Body of pancreas (tissue), 4 donors: Measurements from ENCODE around the gene ZFP42. TPM values are rescaled to one million over a fixed set of nuclear protein-coding genes. Genes with fewer than 3 reads are reported as not detected.

Source experiments
- ATAC-seq: fragments of 150-250 bp; one replicate; pipeline ENCODE4 v1.9.1; 2016
- DNase-seq, 4 donors: peaks; one replicate each; pipeline ENCODE4 v3.0.0-alpha.2; 2019
- H3K27ac ChIP-seq, 4 donors: fragments of 200-600 bp; sonication (generic); 1 replicate in 3 of 4; 2 replicates in 1 of 4; pipeline versions ENCODE4 v1.5.1 to v1.6.1; 2016 to 2019; ENCODE audit warnings: mild to moderate bottlenecking in 1 of 4, mixed read lengths in 1 of 4, moderate library complexity in 1 of 4
- H3K27me3 ChIP-seq, 2 donors: fragments of 200-600 bp; sonication (generic); one replicate each; pipeline ENCODE4 v1.6.0; 2016; ENCODE audit warnings: mild to moderate bottlenecking in 1 of 2
- H3K36me3 ChIP-seq, 2 donors: fragments of 200-600 bp; sonication (generic); replicated peaks in 1 of 2; 2 replicates each; pipeline ENCODE4 v1.5.1; 2016; ENCODE audit warnings: low read depth in 2 of 2; ENCODE audit not compliant: insufficient read depth in 1 of 2
- H3K4me1 ChIP-seq: fragments of 200-600 bp; sonication (generic); one replicate; pipeline ENCODE4 v1.6.0; 2016
- H3K4me3 ChIP-seq, 2 donors: fragments of 200-600 bp; sonication (generic); 1 replicate in 1 of 2; 2 replicates in 1 of 2; pipeline ENCODE4 v1.5.1; 2016 to 2019
- H3K9me3 ChIP-seq, 3 donors: fragments of 200-600 bp; sonication (generic); 1 replicate in 2 of 3; 2 replicates in 1 of 3; pipeline ENCODE4 v1.5.1; 2016
- POLR2A ChIP-seq, 3 donors: fragments of 450-650 bp; IDR thresholded peaks; one replicate each; pipeline ENCODE4 v1.6.1; 2016; ENCODE audit warnings: antibody characterized with exemption in 3 of 3, mild to moderate bottlenecking in 2 of 3
- WGBS, 2 donors: methylation state at CpG; one replicate each; pipeline ENCODE4 v1.1.5; 2017; 5-methylcytosine and 5-hydroxymethylcytosine counted together
- intact Hi-C: fragments of 100-400 bp; cut with DNase I; formaldehyde crosslinking; loops from one replicate; pipeline ENCODE4 v1.15.1; 2023
- total RNA-seq, 2 donors: library from RNA; depleted of rRNA; stranded (reverse); fragments of >200 nt; gene quantifications; one replicate each; pipeline ENCODE4 v1.1.0, GENCODE V29; 2016
- TF ChIP-seq, protein P1 (sequence below), 7 experiments: fragments of 450-650 bp in 4 of 7; fragments of 200-600 bp in 3 of 7; sonication (generic) in 3 of 7; IDR thresholded peaks; one replicate each; pipeline ENCODE4 v1.5.1; 2016 to 2019; ENCODE audit warnings: antibody characterized with exemption in 7 of 7

ZFP42 gene
- total RNA-seq, 2 donors from 2014 or later = 0.26 TPM; not detected in 1

DNA sequence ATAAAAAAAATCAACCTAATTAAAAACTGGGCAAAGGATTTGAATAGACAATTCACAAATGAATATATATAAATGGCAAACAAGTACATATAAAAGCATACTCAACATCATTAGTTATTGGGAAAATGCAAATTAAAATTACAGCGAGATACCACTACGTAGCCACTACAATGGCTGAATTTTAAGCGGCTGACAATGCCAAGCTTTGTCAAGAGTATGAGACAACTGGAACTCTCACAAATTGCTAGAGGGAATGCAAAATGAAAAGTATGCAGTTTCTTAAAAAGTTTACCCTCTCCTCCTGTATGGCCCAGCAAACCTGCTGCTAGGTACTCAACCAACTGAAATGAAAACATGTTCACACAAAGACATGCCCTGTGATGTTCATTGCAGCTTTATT, 34.8 kb downstream of the ZFP42 start:
- no peak for TF ChIP-seq POLR2A (IDR thresholded peaks at IDR 0.05)
- TF ChIP-seq, protein P1, sequence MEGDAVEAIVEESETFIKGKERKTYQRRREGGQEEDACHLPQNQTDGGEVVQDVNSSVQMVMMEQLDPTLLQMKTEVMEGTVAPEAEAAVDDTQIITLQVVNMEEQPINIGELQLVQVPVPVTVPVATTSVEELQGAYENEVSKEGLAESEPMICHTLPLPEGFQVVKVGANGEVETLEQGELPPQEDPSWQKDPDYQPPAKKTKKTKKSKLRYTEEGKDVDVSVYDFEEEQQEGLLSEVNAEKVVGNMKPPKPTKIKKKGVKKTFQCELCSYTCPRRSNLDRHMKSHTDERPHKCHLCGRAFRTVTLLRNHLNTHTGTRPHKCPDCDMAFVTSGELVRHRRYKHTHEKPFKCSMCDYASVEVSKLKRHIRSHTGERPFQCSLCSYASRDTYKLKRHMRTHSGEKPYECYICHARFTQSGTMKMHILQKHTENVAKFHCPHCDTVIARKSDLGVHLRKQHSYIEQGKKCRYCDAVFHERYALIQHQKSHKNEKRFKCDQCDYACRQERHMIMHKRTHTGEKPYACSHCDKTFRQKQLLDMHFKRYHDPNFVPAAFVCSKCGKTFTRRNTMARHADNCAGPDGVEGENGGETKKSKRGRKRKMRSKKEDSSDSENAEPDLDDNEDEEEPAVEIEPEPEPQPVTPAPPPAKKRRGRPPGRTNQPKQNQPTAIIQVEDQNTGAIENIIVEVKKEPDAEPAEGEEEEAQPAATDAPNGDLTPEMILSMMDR (IDR thresholded peaks at IDR 0.05) = no peak
- Histone ChIP-seq H3K4me3 (no peak overlapping the region), H3K36me3 (no peaks in the 10 kb centered on the region), H3K27ac (no peak overlapping the region), H3K9me3 (no peaks in the 10 kb centered on the region), H3K4me1 (no peaks in the 10 kb centered on the region), H3K27me3 (no peaks in the 10 kb centered on the region)
- DNase-seq (no peak), ATAC-seq (no peak)
- intact Hi-C loops = no loop called here
- WGBS, 2 donors = 71 to 93% methylated on average over 3 of the region's 3 CpGs

DNA sequence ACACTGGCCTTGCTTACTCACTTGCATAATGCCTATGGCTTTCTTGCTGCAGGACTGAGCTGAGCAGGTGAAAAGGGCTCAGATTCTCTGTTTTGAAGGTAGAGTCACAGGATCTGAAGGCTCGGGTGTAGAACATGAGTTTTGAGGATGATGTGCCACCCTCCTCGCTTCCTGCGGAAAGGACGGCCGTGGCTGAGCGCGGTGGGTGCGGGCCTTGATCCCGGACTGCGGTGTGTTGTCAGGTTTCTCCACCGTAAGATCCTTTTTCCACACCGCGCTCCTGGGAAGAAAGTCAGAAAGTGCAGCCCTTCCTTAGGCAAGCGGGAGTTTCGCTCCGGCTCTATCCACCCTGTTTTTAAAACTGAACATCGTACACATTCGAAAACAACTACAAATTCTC, 36.2 kb downstream of the ZFP42 start:
- intact Hi-C loops = no loop called here
- no peak overlapping the region for H3K4me3 ChIP-seq
- ATAC-seq = no peak
- no peak for DNase-seq
- WGBS, 2 donors = 17 to 27% methylated on average over 18 of the region's 18 CpGs
- no peaks in the 10 kb centered on the region for H3K36me3 ChIP-seq
- H3K4me1 ChIP-seq = no peaks in the 10 kb centered on the region
- H3K9me3 ChIP-seq = no peaks in the 10 kb centered on the region
- H3K27ac ChIP-seq = no peak overlapping the region
- TF ChIP-seq POLR2A (IDR thresholded peaks at IDR 0.05) = no peak
- TF ChIP-seq, protein P1 (IDR thresholded peaks at IDR 0.05) = no peak
- no peaks in the 10 kb centered on the region for H3K27me3 ChIP-seq

DNA sequence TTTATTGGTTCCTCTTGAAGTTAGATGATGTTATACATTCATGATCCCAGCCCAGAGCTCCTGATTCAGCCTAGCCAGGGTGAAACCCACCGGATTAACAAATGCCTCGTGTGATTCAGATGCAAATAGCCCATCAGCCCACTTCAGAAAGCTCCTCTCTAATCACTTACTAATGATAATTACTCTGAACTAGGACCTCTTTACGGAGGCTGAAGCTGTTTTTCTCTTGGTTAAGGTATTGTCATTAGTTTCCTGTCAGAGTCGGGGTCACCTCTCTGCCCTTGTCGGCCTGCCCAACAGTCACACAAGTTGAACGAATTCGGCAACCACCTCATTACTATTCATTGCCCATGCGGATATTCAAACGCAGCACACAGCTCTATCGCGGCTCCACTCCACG, 36.6 kb downstream of the ZFP42 start:
- H3K27me3 ChIP-seq = no peaks in the 10 kb centered on the region
- TF ChIP-seq, protein P1 (IDR thresholded peaks at IDR 0.05) = no peak
- no peak for TF ChIP-seq POLR2A (IDR thresholded peaks at IDR 0.05)
- ATAC-seq = no peak
- no peaks in the 10 kb centered on the region for H3K9me3 ChIP-seq
- DNase-seq = no peak
- 8 to 15% methylated on average over 12 of the region's 12 CpGs for WGBS, 2 donors
- no peak overlapping the region for H3K4me3 ChIP-seq
- H3K36me3 ChIP-seq = no peaks in the 10 kb centered on the region
- intact Hi-C loops = no loop called here
- no peak overlapping the region for H3K27ac ChIP-seq
- no peaks in the 10 kb centered on the region for H3K4me1 ChIP-seq

DNA sequence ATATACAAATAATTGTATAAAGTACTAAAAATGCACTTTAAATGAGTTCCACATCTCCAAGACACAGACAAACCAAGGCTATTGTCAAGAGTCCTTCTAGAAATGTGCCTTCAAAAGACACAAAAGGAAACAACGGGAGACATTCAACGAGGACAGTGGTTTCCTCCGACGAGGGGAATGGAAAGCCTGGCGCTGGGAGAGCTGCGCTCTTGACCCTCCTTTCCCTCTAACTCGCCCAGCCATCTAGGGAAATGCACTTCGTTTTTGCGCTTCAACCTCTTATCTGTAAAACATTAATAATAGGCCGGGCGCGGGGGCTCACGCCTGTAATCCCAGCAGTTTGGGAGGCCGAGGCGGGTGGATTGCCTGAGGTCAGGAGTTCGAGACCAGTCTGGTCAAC, 37.0 kb downstream of the ZFP42 start:
- Histone ChIP-seq H3K27ac (no peak overlapping the region), H3K27me3 (no peaks in the 10 kb centered on the region), H3K9me3 (no peaks in the 10 kb centered on the region), H3K4me3 (no peak overlapping the region), H3K36me3 (no peaks in the 10 kb centered on the region), H3K4me1 (no peaks in the 10 kb centered on the region)
- DNase-seq (no peak), ATAC-seq (no peak)
- intact Hi-C loops = no loop called here
- TF ChIP-seq, protein P1 (IDR thresholded peaks at IDR 0.05) = no peak
- no peak for TF ChIP-seq POLR2A (IDR thresholded peaks at IDR 0.05)
- 24 to 34% methylated on average over 16 of the region's 16 CpGs for WGBS, 2 donors

DNA sequence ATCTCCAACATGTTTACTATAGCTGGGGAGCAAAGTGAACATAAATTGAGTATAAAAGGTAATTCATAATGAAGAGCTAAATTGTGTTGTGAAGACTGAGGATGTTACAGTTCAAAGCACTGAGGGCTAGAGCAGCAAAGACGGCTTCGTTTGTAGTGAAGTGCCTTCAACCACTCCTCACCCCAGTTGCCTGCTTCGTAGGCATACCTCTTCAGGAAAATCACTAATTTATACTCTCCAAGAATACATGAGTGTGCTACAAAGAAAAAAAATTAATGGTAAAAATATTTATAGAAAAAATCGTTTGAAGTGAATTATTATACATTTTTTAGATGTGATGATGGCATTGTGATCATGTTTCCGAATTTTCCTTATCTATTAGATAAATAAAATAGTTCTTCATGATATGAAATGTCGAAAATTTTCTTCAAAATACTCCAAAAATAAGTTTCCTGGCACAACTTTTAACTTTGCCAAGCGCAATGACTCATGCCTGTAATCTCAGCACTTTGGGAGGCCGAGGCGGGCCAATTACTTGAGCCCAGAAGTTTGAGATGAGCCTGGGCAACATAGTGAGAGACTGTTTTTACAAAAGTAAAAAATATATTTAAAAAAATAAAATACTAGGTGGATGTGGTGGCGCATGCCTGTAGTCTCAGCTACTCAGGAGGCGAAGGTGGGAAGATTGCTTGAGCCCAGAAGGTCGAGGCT, 41.6 kb downstream of the ZFP42 start:
- 55 to 61% methylated on average over 12 of the region's 12 CpGs for WGBS, 2 donors
- no peak overlapping the region for H3K4me3 ChIP-seq
- H3K27me3 ChIP-seq = no peaks in the 10 kb centered on the region
- ATAC-seq (no peak), DNase-seq (no peak)
- intact Hi-C loops = no loop called here
- no peaks in the 10 kb centered on the region for H3K4me1 ChIP-seq
- no peak overlapping the region for H3K27ac ChIP-seq
- TF ChIP-seq, protein P1 (IDR thresholded peaks at IDR 0.05) = no peak
- no peak for TF ChIP-seq POLR2A (IDR thresholded peaks at IDR 0.05)
- H3K9me3 ChIP-seq = no peaks in the 10 kb centered on the region
- no peaks in the 10 kb centered on the region for H3K36me3 ChIP-seq
